Astrocyte (in vitro differentiated cells and primary cell): ENCODE data around the gene MPRIP. TPM values are rescaled to one million over a fixed set of nuclear protein-coding genes. Genes with fewer than 3 reads are reported as not detected.
A peak's percentile ranks its signal among the peaks of the same experiment; 100 is the strongest.

Source experiments
- DNase-seq: peaks from one replicate; pipeline ENCODE4 v3.0.0-alpha.2; 2010; ENCODE audit warnings: low read depth
- FAIRE-seq: peaks from 2 replicates; lab custom pipeline; 2011; peaks lifted over from hg19 to GRCh38; lab: Jason Lieb, UNC
- H2AFZ ChIP-seq: 2 replicates; pipeline ENCODE4 v1.6.0; 2012; ENCODE audit warnings: low read depth, low read length, inconsistent platforms
- H3K27ac ChIP-seq: 2 replicates; pipeline ENCODE4 v1.5.1; 2011; ENCODE audit warnings: low read depth, low read length, inconsistent platforms
- H3K27me3 ChIP-seq: 2 replicates; pipeline ENCODE4 v1.6.0; 2011; ENCODE audit warnings: low read length, inconsistent platforms; ENCODE audit not compliant: insufficient read depth
- H3K36me3 ChIP-seq: 2 replicates; pipeline ENCODE4 v1.5.1; 2011; ENCODE audit warnings: low read length, inconsistent platforms; ENCODE audit not compliant: insufficient read depth
- H3K4me1 ChIP-seq: 2 replicates; pipeline ENCODE4 v1.5.1; 2011; ENCODE audit warnings: low read length, inconsistent platforms; ENCODE audit not compliant: insufficient read depth
- H3K4me2 ChIP-seq: 2 replicates; pipeline ENCODE4 v1.6.0; 2012; ENCODE audit warnings: low read length, inconsistent platforms
- H3K4me3 ChIP-seq: 2 replicates; pipeline ENCODE4 v1.5.1; 2011; ENCODE audit warnings: low read depth, mild to moderate bottlenecking, low read length, inconsistent platforms; ENCODE audit not compliant: insufficient read depth
- H3K79me2 ChIP-seq: 2 replicates; pipeline ENCODE4 v1.6.0; 2012; ENCODE audit warnings: mild to moderate bottlenecking, low read length, inconsistent platforms; ENCODE audit not compliant: insufficient read depth
- H3K9ac ChIP-seq: 2 replicates; pipeline ENCODE4 v1.6.0; 2012; ENCODE audit warnings: mild to moderate bottlenecking, low read length, inconsistent platforms
- H3K9me3 ChIP-seq: 2 replicates; pipeline ENCODE4 v1.5.1; 2012; ENCODE audit warnings: low read depth, mild to moderate bottlenecking, low read length, inconsistent platforms; ENCODE audit not compliant: insufficient read depth
- H4K20me1 ChIP-seq: 2 replicates; pipeline ENCODE4 v1.6.0; 2012; ENCODE audit warnings: low read length, inconsistent platforms; ENCODE audit not compliant: insufficient read depth
- H3K27ac Mint-ChIP-seq: one replicate; pipeline ENCODE4 v1.8.0; 2021; ENCODE audit warnings: mild to moderate bottlenecking, mixed read lengths; ENCODE audit not compliant: unreplicated experiment
- H3K27me3 Mint-ChIP-seq: one replicate; pipeline ENCODE4 v1.8.0; 2021; ENCODE audit warnings: low read depth, mixed read lengths; ENCODE audit not compliant: unreplicated experiment
- H3K36me3 Mint-ChIP-seq: one replicate; pipeline ENCODE4 v1.8.0; 2021; ENCODE audit warnings: low read depth, mixed read lengths; ENCODE audit not compliant: unreplicated experiment
- H3K4me1 Mint-ChIP-seq: one replicate; pipeline ENCODE4 v1.8.0; 2021; ENCODE audit warnings: low read depth, mixed read lengths; ENCODE audit not compliant: unreplicated experiment
- H3K4me3 Mint-ChIP-seq: one replicate; pipeline ENCODE4 v1.8.0; 2021; ENCODE audit warnings: mild to moderate bottlenecking, moderate library complexity, mixed read lengths; ENCODE audit not compliant: unreplicated experiment
- H3K9me3 Mint-ChIP-seq: one replicate; pipeline ENCODE4 v1.8.0; 2021; ENCODE audit warnings: mild to moderate bottlenecking, mixed read lengths; ENCODE audit not compliant: unreplicated experiment
- EZH2 ChIP-seq: IDR thresholded peaks from 2 replicates; pipeline ENCODE4 v1.6.1; 2012; ENCODE audit warnings: mild to moderate bottlenecking, low read length, inconsistent platforms; ENCODE audit not compliant: insufficient read depth
- total RNA-seq: library from RNA; stranded (reverse); gene quantifications from 2 replicates; pipeline ENCODE4 v1.2.1, GENCODE V29; 2021
- TF ChIP-seq, protein P1 (sequence below): IDR thresholded peaks from 2 replicates; pipeline ENCODE4 v1.5.1; 2011; ENCODE audit warnings: low read depth, mild to moderate bottlenecking, inconsistent platforms, low read length, moderate library complexity; ENCODE audit not compliant: insufficient read depth

MPRIP gene
- total RNA-seq, 1 donor from 2014 or later: 176 TPM

GRCh38 chr17:17029938-17030337, 12.3 kb upstream of the MPRIP start:
- TF ChIP-seq, protein P1, sequence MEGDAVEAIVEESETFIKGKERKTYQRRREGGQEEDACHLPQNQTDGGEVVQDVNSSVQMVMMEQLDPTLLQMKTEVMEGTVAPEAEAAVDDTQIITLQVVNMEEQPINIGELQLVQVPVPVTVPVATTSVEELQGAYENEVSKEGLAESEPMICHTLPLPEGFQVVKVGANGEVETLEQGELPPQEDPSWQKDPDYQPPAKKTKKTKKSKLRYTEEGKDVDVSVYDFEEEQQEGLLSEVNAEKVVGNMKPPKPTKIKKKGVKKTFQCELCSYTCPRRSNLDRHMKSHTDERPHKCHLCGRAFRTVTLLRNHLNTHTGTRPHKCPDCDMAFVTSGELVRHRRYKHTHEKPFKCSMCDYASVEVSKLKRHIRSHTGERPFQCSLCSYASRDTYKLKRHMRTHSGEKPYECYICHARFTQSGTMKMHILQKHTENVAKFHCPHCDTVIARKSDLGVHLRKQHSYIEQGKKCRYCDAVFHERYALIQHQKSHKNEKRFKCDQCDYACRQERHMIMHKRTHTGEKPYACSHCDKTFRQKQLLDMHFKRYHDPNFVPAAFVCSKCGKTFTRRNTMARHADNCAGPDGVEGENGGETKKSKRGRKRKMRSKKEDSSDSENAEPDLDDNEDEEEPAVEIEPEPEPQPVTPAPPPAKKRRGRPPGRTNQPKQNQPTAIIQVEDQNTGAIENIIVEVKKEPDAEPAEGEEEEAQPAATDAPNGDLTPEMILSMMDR: no peak
- TF ChIP-seq EZH2: no peak
- Histone ChIP-seq H3K27ac (no peak overlapping the region), H3K9ac (no peak overlapping the region), H3K9me3 (no peaks in the 10 kb centered on the region), H3K36me3 (no peaks in the 10 kb centered on the region), H3K79me2 (no peaks in the 10 kb centered on the region), H3K4me3 (no peak overlapping the region), H3K4me1 (peaks cover 51% of the 10 kb centered on the region), H3K27me3 (no peaks in the 10 kb centered on the region), H3K4me2 (no peak overlapping the region), H2AFZ (no peak overlapping the region), H4K20me1 (no peaks in the 10 kb centered on the region)
- Mint-ChIP-seq H3K9me3 (no peaks in the 10 kb centered on the region), H3K36me3 (no peaks in the 10 kb centered on the region), H3K27me3 (peaks cover 2% of the 10 kb centered on the region), H3K4me3 (no peak overlapping the region), H3K27ac (no peak overlapping the region), H3K4me1 (peaks cover 33% of the 10 kb centered on the region)
- no peak for FAIRE-seq
- no peak for DNase-seq

DNA sequence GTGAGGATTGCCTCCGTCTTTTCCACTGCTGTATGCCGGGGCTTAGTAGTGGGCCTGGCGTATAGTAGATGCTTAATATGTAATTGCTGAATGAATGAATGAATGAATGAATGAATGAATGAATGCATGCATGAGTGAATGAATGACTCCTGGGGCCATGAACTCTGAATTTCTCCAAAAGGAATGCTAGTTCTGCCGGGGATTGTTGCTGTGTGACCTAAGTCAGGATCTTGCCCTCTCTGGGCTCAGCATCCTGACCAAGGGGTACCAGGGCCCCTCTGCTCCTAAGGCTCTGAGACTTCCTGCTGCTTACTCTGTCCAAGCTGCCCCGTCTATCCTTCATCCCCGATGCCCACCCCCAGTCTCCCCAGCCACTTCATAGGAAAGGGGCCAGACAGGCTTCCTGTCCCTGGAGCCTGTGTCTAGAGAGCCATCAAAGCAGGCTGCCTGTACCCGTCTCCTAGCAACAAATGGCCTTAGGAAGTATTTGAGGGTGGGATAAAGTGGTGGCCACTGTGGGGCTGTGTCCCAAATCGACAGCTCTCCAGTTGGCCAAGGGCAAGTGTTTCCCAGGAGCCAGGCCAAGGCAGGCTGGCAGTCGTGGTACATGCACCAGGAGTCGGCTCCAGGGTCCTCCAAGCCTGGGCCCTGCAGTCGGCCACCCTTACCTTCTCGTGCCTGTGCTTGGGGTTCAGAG, 11.6 kb upstream of the MPRIP start:
- FAIRE-seq (no peak), DNase-seq (no peak)
- Histone ChIP-seq H3K27me3 (no peaks in the 10 kb centered on the region), H3K4me2 (no peak overlapping the region), H4K20me1 (no peaks in the 10 kb centered on the region), H3K79me2 (no peaks in the 10 kb centered on the region), H3K4me1 (peaks cover 51% of the 10 kb centered on the region), H3K9ac (no peak overlapping the region), H3K27ac (no peak overlapping the region), H2AFZ (no peak overlapping the region), H3K4me3 (no peak overlapping the region), H3K9me3 (no peaks in the 10 kb centered on the region), H3K36me3 (no peaks in the 10 kb centered on the region)
- Mint-ChIP-seq H3K36me3 (no peaks in the 10 kb centered on the region), H3K4me1 (peaks cover 33% of the 10 kb centered on the region), H3K9me3 (no peaks in the 10 kb centered on the region), H3K4me3 (no peak overlapping the region), H3K27me3 (peaks cover 2% of the 10 kb centered on the region), H3K27ac (no peak overlapping the region)
- TF ChIP-seq, protein P1: no peak
- TF ChIP-seq EZH2: no peak

GRCh38 chr17:17032131-17032692, 10.0 kb upstream of the MPRIP start:
- H3K36me3 Mint-ChIP-seq: no peaks in the 10 kb centered on the region
- Histone ChIP-seq H3K4me2 (peak overlapping the region; percentile 63), H4K20me1 (no peaks in the 10 kb centered on the region), H3K9me3 (no peaks in the 10 kb centered on the region), H3K79me2 (no peaks in the 10 kb centered on the region), H2AFZ (peak overlapping the region; percentile 37), H3K27me3 (no peaks in the 10 kb centered on the region), H3K4me3 (no peak overlapping the region), H3K9ac (peak overlapping the region; percentile 39), H3K4me1 (peaks cover 55% of the 10 kb centered on the region), H3K27ac (peak overlapping the region; percentile 54), H3K36me3 (no peaks in the 10 kb centered on the region)
- DNase-seq (peak; percentile 95), FAIRE-seq (peak; percentile 9)
- H3K27ac Mint-ChIP-seq: no peak overlapping the region
- no peak overlapping the region for H3K4me3 Mint-ChIP-seq
- peaks cover 2% of the 10 kb centered on the region for H3K27me3 Mint-ChIP-seq
- no peaks in the 10 kb centered on the region for H3K9me3 Mint-ChIP-seq
- peaks cover 33% of the 10 kb centered on the region for H3K4me1 Mint-ChIP-seq
- TF ChIP-seq, protein P1: no peak
- TF ChIP-seq EZH2: no peak
